ENCODE data around the gene PRSS33.

The PRSS33 gene

DNA sequence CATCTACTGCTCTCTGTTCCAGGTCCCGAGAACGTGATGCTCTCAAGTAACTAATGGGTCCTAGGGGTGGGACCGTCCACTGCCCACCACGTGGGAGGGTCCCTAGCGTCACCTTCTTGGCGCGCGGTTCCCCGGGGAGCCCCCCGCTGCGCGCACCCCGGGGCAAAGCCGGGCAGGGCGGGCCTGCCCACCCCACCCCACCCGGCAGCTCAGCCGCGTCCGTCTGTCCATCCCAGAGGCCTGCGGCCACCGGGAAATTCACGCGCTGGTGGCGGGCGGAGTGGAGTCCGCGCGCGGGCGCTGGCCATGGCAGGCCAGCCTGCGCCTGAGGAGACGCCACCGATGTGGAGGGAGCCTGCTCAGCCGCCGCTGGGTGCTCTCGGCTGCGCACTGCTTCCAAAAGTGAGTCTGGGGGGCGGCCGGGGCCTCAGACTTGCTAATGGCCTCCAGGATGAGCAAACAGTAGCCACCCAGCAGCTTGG lies 11.4 kb upstream of the PRSS33 start:
- no peak for DNase-seq

DNA sequence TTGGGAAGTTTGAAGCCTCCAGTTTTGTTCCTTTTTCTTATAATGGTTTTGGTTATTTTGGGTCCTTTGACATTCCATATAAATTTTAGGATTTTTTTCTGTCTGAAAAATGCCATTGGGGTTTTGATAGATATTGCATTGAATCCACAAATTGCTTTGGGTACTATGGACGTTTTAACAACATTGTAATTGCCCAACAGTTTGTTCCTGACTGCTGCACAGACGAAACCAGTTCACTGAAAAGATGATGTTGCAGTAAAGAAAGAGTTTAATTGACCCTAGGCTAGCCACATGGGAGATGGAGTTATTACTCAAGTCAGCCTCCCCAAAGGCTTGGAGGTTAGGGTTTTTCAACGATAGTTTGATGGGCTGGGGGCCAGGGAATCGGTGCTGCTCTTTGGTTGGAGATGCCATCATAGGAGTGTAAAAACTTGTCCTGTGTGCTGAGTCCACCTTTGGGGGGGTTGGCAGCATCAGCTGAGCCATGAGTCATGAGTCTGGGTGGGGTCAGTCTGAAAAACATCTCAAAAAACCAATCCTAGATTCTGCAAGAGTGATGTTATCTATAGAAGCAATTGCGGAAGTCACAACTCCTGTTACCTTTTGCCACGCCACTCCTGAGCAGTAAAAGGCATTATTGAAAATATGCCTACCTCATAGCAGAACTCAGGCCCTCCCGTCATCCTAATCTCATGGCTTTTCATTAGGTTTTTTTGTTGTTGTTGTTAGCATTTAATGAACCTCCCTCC lies 8.2 kb upstream of the PRSS33 start:
- no peak for DNase-seq

DNA sequence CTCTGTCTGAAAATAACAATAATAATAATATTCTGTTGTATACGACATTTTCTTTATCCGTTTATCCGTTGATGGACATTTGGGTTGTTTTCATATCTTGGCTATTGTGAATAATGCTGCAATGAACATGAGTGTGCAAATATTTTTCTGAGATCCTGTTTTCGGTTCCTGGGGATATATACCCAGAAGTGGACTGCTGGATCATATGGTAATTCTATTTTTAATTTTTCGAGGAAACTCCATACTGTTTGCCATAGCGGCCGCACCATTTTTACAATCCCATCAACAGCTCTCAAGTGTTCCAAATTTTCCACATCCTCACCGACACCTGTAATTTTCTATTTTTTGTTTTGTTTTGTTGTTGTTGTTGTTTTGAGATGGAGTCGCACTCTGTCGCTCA lies 5.6 kb upstream of the PRSS33 start:
- DNase-seq: no peak

DNA sequence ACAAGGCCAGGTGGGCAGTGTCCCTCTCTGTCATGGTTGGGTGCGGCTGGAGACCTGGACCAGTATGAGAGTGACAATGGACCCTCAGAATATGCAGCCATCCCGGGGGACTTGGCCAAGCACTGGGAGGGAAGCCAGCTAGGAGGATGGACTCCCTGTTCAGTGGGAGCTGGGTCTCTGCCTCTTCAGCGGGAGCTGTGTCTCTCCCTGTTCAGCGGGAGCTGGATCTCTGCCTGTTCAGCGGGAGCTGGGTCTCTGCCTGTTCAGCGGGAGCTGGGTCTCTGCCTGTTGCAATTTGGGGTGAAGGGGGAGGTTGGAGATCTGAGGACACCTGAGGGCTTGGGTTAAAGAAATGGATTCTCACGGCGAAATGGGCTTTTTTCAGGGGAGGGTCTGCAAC lies 3.8 kb upstream of the PRSS33 start:
- DNase-seq: no peak

DNA sequence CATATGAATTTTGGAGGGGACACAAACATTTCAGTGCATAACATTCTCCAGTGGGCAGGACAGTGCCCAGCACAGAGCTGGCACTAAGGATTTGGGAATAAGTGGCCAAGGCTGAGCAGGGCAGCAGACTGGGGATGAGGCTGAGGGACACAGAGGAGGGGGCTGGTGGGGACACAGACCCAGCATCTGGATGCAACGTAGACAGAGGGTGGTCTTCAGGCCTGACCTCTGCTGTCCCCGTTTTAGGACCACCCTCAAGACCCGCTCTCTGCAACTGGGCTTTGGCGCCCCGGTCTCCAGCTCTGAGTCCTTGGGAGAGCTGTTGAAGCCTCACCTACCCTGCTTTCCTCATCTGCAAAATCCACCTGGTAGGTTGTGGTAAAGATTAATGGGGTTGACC lies 3.3 kb upstream of the PRSS33 start:
- DNase-seq: no peak

DNA sequence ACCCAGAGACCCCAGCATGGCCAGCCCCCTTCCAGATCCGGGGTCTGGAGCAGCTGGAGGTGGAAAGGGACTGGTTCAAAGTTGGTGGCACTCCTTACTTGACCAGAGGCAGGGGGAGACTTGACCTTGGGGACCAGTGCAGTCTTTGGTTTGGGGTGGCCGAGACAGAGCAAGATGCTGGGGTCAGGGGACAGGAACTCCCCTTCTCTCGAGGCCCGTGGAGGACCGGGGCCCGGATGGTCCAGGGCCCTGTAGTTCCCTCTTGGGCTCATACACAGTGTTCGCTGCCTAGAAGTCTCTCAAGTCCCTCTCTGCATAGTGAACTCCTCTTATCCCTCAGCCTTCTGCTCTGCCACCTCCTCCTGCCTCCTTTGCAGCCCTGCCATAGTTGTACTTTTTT lies 601 bp upstream of the PRSS33 start:
- DNase-seq: no peak

DNA sequence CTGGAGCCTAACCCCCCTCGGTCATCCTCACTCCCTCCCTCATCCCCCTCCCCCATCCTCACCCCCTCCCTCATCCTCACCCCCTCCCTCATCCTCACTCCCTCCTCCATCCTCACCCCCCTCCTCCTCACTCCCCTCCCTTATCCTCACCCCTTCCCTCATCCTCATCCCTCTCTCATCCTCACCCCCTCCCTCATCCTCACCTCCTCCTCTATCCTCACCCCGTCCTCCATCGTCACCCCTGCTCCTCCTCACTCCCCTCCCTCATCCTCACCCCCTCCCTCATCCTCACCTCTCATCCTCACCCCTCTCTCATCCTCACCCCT lies 571 bp downstream of the PRSS33 start:
- no peak for DNase-seq

DNA sequence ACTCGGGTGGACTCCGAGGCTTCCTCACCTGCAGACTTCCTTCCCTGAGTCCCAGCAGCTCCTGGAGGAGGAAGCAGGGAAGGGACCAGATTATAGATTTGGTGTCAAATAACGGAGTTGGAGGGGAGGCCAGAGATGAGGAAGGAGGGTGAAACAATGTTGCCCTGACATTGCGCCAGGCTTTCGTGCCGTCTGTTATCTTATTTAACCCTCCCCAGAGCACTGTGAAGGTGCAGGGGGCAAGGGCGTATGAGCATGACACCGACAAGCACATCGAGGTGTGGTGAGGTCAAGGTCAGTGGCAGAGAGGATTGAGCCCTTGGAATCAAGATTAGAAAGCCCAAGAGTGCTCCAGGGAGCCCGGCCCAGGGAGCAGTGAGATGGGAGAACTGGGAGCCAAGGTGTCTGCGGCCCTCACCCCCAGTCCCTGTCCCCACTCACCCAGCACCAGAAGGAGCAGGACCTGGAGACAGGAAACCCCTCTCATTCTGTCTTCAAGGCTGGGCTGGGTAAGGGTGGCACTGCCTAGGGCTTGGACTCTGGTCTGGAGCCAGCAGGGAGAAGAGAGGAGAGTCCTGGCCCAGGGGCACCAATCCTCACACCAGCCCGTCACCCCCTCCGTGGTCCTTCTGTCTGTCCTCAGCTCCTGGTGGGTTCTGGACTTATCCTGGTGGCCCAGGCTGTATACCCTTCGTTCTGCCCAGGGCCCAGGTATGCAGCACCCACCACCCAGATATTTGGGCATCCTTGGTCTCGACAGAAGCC lies 1.1 kb downstream of the PRSS33 start:
- no peak for DNase-seq

DNA sequence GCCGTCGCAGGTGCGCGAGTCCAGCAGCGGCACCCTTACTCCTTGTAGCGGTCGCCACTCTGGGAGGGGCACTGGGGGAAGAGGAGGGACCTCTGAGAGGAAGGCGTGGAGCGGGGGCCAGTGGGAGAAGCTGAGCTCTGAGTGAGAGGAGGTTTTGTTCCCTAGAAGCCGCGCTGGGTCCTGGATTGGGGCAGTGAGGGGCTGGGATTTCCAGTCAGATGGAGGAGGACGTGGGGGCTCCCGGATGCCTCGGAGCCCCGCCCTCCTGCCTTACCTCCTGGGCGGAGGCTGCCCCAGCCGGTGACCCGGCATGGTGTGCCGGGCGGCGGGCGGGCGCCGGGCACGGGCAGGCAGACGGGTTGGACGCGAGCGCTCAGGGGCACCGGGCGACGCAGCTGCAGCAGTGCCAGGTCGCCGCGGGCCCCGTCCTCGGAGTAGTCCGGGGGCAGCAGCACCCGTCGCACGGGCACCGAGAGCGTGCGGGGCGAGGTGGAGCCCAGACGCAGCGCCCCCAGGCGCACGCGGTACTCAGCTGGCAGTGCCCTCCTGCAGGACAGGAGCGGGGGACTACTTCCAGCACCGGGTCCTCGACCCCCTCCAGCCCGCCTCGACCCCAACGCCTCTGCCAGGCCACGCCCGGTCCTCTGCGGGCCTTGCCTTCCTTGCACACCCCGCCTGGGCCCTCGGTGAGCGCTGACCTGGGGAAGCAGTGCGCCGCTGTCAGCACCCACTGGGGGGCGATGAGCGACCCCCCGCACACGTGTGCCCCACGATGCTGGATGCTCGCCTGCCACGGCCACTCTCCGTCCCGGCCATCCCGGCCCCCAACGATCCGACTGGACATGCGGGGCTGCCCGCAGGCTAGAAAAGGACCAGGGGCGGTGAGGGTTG lies 2.0 kb downstream of the PRSS33 start:
- peak in 1 of 5 donors; percentile 16 for DNase-seq

DNA sequence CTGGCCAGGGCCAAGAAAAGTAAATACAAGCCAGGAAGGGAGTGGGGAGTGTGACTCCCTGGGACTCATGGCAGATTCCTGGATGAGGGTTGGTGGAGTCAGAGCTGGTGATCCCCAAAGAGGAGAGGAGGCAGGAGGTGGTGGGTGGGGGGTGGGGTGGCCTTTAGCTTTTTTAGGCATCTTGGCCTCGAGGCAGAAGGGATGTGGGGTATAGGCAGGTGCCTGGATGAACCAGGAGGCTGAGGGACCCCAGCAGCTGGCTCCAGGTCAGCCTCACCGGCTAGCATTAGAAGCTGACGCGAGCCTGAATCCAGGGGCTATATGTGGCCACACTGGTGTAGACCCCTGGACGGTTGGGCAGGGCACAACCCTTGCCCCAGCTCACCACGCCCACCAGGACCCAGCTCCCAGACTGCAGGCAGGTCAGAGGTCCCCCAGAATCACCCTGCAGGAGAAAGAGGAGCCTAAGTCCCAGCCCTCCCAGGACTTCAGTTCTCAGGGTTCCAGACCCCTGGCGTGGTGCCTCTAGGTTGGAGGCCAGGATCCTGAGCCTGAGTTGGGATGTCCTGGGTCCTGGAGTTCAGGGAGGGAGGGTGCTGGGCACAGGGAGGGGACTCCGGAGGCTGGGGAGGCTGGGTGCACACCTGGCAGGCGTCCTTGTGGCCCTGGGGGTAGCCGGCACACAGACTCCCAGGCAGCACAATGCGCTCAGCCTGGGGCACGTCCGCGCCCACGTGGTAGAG lies 2.8 kb downstream of the PRSS33 start:
- DNase-seq: no peak

DNA sequence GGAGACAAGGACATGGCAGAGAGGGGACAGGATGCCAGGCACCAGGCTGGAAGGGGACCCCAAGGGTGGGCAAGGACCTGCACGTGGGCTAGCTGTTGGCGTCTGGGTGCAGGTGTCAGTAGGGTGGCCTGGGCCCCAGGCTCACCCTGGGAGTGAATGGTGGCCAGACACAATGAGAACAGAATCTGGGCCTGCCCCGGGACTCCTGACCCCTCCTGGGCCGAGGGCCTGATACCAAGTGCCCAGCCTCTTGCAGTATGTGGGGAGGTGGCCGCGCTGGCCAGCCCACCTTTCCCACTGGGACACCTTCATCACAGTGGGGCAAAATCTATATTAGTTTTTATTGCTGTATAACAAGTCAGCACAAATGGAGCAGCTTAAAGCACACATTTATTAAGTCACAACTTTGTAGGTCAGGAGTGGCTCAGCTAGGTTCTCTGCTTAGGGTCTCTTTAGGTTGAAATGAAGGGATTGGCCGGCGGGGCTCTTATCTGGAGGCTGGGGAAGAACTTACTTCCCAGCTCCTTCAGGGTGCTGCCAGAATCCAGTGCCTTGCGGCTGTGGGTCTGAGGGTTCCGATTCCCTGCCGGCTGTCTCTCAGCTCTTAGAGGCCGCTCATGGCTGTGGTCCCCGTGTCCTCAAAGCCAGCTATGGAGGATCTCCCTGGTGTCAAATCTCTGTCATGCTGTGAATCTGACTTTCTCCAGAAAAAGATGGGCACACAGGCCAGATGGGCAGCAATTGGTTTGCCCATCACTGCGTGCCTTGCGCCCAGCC lies 3.6 kb downstream of the PRSS33 start:
- no peak for DNase-seq

DNA sequence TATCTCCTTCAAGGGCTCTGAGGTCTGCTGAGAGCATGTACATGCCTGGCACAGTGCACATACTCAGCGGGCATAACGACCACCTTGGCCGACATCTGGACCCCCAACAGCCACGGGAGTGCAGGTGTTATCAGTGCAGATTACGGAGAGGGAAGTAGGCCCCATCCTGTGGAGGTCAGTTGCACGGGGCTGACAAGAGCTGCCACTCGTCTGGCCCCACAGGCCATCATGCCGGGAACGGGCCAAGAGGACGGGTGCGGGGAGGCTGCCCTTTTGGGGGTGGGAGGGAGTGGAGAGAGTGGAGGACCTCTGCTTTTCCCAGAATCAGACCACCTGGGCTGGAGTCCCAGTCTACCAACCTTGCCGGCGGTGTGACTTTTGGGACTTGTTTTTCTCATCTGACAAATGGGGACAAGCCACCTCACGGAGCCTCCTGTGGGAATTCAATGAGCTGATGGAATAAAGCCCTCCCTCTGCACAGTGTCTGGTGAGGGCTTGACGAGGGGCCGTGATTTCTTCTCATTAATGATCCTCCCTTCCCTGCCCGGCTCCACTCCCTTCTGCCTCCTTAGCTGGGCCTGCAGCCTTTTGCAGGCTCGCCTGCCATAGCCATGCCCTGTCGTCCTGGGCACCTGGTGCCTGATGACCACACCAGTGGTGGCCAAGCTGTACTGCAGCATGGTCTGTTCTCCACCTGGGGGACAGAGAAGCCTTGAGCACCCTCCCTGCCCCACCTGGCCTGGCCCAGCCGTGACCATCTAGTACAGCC lies 4.6 kb downstream of the PRSS33 start:
- DNase-seq: no peak

DNA sequence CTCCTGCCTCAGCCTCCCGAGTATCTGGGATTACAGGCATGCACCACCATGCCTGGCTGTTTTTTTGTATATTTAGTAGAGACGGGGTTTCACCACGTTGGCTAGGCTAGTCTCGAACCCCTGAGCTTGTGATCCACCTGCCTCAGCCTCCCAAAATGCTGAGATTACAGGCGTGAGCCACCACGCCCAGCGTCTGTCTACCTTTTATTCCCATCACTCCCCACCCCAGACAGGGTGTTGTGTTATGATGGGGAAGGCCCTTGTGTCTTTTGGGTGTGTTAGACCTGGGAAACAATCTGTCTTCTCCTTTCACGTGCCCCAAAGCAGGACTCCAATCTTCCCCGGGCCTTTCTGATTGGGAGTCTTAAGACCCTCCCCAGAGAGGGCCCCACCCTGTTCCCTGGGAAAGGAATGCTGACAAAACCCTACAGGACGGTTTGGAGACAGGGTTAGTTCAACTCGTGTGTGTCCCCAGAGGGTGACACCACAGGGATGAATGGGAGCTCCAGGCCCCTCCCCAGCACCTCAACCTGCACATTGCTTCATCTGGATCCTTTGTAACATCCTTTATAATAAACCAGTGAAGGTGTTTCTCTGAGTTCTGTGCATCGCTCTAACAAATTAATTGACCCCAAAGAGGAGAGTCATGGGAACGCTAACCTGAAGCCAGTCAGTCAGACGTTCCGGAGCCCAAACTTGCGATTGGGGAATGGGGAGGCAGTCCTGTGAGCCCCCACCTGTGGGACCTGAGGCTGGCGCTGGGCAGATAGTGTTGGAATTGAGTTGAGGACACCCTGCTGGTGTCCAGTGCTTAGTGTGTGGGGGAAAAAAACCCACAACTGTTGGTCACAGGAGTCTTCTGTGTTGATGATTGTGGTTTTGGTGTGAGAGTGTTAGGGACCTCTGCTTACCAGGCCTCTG lies 7.1 kb downstream of the PRSS33 start:
- DNase-seq: no peak

DNA sequence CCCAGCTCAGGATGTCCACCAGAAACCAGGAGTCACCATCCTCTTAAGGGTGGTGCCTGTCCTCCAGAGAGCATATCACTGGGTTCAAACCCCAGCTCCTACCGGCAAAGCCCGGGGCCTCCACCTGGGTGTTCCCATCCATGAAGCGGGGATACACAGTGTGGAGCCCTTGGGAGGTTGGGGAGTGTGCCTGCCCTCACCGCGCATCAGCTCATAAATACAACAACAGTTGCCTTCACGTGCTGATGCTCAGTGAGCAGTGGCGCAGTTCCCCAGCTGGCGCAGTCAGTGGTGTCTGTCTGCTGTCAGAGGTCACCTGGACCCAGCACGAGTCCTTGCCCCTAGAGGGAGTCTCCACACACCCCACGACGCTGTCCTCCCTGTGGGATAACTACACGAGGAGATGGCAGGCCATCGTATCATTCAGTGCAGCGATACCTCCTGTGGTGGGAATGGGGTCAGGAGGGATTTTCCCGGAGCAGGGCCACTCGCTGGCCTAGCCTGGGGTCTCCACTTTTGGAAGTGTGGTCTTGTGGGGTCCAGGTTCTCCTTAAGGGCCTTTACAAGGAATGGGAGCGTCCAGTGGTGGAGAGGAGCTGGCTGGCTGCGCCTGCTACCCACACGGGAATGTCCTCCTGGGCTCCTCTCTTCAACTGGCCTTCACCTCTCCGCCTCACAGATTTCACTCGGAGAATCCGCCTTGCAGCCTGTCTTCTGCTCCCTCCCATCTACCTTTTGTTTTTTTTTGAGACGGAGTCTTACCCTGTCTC lies 8.0 kb downstream of the PRSS33 start:
- DNase-seq: no peak

DNA sequence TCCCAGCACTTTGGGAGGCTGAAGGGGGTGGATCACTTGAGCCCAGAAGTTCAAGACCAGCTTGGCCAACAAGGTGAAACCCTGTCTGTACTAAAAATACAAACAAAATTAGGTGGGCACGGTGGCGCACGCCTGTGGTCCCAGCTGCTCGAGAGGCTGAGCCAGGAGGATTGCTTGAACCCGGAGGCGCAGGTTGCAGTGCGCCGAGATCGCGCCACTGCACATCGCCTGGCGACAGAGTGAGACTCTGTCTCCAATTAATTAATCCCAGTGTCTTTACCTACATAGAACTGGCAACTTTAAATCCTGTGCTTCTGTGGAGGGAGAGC lies 8.8 kb downstream of the PRSS33 start:
- DNase-seq: no peak

DNA sequence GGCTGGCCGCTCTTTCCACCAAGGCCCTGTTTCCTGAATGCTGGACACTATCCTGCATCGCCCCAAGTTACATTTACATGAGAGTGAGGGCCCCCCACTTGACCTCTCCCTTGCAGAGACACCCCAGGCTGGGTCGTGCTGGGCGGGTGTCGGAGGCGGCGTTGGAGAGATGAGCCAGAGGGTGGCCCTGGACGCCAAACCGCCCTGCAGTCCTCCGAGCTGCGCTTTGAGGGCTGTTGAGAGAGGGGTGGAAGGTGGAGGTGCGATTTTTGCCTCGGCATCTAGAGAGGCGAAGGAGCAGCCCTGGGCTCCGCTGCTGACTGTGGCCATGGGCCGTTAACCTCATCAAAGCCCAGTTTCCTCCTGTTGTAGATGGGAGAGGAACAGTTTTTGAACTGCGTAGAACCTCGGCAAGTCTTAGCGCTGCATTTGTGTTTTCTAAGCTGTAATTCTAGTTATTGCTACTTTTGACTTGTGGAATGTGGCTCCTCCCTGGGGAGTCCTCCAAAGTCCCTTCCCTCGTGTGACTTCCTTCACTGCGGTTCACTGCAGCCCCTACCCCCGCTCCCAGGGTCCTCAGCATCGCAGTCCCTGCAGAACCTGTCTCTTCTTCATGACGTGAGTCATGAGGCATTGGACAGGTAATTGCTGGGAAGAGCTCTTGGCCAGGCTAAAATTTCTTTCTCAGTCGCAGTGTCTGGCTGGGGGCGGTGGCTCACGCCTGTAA lies 9.3 kb downstream of the PRSS33 start:
- peak in 1 of 5 donors; percentile 22 for DNase-seq

DNA sequence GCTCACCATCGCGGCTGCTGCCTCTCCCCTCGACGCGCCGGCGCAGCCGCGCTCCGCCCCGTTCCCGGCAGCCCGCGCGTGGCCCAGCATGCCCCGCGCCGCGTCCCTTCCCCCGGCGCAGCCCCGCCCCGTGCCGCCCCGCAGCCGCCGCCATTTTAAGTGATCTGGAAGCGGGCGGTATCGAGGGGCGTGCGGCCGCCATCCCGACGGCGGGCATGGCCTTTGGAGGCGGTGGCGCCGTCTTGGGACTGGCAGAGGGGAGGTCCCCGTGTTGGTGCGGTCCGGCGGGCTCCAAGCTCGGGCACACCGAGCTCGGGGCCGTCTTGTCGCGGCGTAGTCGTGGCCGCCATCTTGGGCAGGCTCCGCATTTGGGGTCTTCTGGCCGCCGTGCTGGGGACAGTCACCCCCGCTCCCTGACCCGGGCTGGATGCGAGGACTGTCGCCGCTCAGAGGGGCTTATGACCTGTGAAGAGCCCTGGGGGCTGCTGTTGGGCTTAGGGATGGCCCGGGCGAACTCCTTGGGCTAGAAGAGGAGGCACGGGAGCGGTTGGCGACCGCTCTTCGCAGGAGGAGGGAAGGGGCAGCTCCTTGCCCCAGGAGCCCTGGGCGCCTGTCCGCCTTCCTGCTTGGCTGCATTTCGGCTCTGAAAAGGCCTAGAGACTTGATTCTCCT lies 10.0 kb downstream of the PRSS33 start, which contains the start of gene ELOB:
Gene ELOB, minus strand, starts transcription at position 50 of the 672 bp plus-strand sequence. Its CDS starts 41 bp downstream, at position 9.
- peak; percentile 75 to 90 (median 83) for DNase-seq

Measured in T-helper 1 cell (primary cell).